SK-N-SH (cell line): ENCODE results near the gene RADIL. TPM values are rescaled to one million over a fixed set of nuclear protein-coding genes. Genes with fewer than 3 reads are reported as not detected.

ENCODE experiments used
- CTCF ChIA-PET: fragments of 300-600, 350-600 bp; formaldehyde crosslinking; extraction: SDS; loops from one replicate; lab custom pipeline; 2021; lab: Yijun Ruan, JAX
- POLR2A ChIA-PET: fragments of 350-600 bp; sonication (Branson Sonifier 250); formaldehyde crosslinking; extraction: SDS; loops from one replicate; lab custom pipeline; 2020; ENCODE audit warnings: antibody characterized with exemption, inconsistent platforms; lab: Yijun Ruan, JAX
- DNase-seq: peaks from one replicate; pipeline ENCODE4 v3.0.0; 2012
- H2AFZ ChIP-seq: fragments of 200-600 bp; sonication (generic); 2 replicates; pipeline ENCODE4 v1.8.1; 2016; ENCODE audit warnings: antibody characterized with exemption, mild to moderate bottlenecking, low read depth
- H3F3A ChIP-seq: fragments of 200-600 bp; sonication (generic); replicated peaks from 2 replicates; pipeline ENCODE3; 2016; ENCODE audit warnings: antibody characterized with exemption, mild to moderate bottlenecking; ENCODE audit not compliant: insufficient read depth
- H3K27ac ChIP-seq, 2 experiments: fragments of 200-500 bp in 1 of 2; fragments of 200-600 bp in 1 of 2; sonication (Bioruptor generic) in 1 of 2; sonication (generic), shearing (Covaris generic) in 1 of 2; 2 replicates each; pipeline versions ENCODE4 v1.5.1 to v1.6.1; 2014 to 2016; ENCODE audit warnings: low read depth in 2 of 2, inconsistent platforms in 1 of 2, low read length in 1 of 2, mild to moderate bottlenecking in 1 of 2, mixed read lengths in 1 of 2
- H3K27me3 ChIP-seq: fragments of 200-600 bp; sonication (generic), shearing (Covaris generic); 2 replicates; pipeline ENCODE4 v1.6.1; 2016; ENCODE audit warnings: mixed run types; ENCODE audit not compliant: insufficient read depth
- H3K36me3 ChIP-seq, 2 experiments: fragments of 200-500 bp in 1 of 2; fragments of 200-600 bp in 1 of 2; sonication (Bioruptor generic) in 1 of 2; sonication (generic) in 1 of 2; replicated peaks in 1 of 2; 2 replicates each; pipeline versions ENCODE3 to v1.5.1; 2014 to 2016; ENCODE audit warnings: low read length in 1 of 2, mild to moderate bottlenecking in 1 of 2; ENCODE audit not compliant: insufficient read depth in 2 of 2, control insufficient read depth in 1 of 2
- H3K4me1 ChIP-seq, 2 experiments: fragments of 200-500 bp in 1 of 2; fragments of 200-600 bp in 1 of 2; sonication (Bioruptor generic) in 1 of 2; sonication (generic), shearing (Covaris generic) in 1 of 2; 2 replicates each; pipeline versions ENCODE4 v1.5.1 to v1.6.1; 2014 to 2016; ENCODE audit warnings: low read depth in 1 of 2, low read length in 1 of 2, mixed run types in 1 of 2; ENCODE audit not compliant: insufficient read depth in 2 of 2, control insufficient read depth in 1 of 2
- H3K4me2 ChIP-seq: fragments of 200-600 bp; sonication (generic), shearing (Covaris generic); 2 replicates; pipeline ENCODE4 v1.6.1; 2017; ENCODE audit warnings: mixed run types
- H3K4me3 ChIP-seq, 2 experiments: fragments of 200-500 bp in 1 of 2; fragments of 200-600 bp in 1 of 2; sonication (Bioruptor generic) in 1 of 2; sonication (generic), shearing (Covaris generic) in 1 of 2; 2 replicates each; pipeline versions ENCODE4 v1.5.1 to v1.8.1; 2014 to 2016; ENCODE audit warnings: low read depth in 2 of 2, inconsistent platforms in 1 of 2, low read length in 1 of 2, mild to moderate bottlenecking in 1 of 2, mixed read lengths in 1 of 2, moderate library complexity in 1 of 2
- H3K79me2 ChIP-seq: fragments of 200-600 bp; sonication (generic); 2 replicates; pipeline ENCODE4 v1.8.1; 2017; ENCODE audit warnings: mild to moderate bottlenecking; ENCODE audit not compliant: insufficient read depth
- H3K9ac ChIP-seq: fragments of 200-600 bp; sonication (generic); 2 replicates; pipeline ENCODE4 v1.6.1; 2017; ENCODE audit warnings: mixed run types
- H3K9me2 ChIP-seq: fragments of 200-600 bp; sonication (generic); 2 replicates; pipeline ENCODE4 v1.6.1; 2017; ENCODE audit warnings: mixed run types
- H3K9me3 ChIP-seq: fragments of 200-600 bp; sonication (generic); 2 replicates; pipeline ENCODE4 v1.6.1; 2017; ENCODE audit warnings: mixed run types, mild to moderate bottlenecking, moderate library complexity
- H4K20me1 ChIP-seq: fragments of 200-600 bp; sonication (generic); 2 replicates; pipeline ENCODE4 v1.6.1; 2017; ENCODE audit warnings: mild to moderate bottlenecking, mixed run types; ENCODE audit not compliant: insufficient read depth
- EP300 ChIP-seq, 2 experiments: IDR thresholded peaks; 2 replicates each; pipeline versions ENCODE4 v1.4.0 to v1.6.1; 2012; ENCODE audit warnings: borderline replicate concordance in 1 of 2, low read depth in 1 of 2, low read length in 1 of 2
- FOSL2 ChIP-seq: IDR thresholded peaks from 2 replicates; pipeline ENCODE4 v1.4.0; 2012; ENCODE audit warnings: low read depth, mild to moderate bottlenecking, moderate library complexity, borderline replicate concordance
- FOXJ3 ChIP-seq: sonication (generic); formaldehyde crosslinking; IDR thresholded peaks from 2 replicates; pipeline ENCODE4 v1.5.1; 2020; ENCODE audit warnings: mild to moderate bottlenecking, missing genetic modification reagents
- FOXM1 ChIP-seq: IDR thresholded peaks from 2 replicates; pipeline ENCODE4 v1.4.0; 2012; ENCODE audit warnings: low read depth, mild to moderate bottlenecking
- GATA2 ChIP-seq: sonication (generic); formaldehyde crosslinking; IDR thresholded peaks from 2 replicates; pipeline ENCODE4 v1.5.0; 2020; ENCODE audit warnings: mild to moderate bottlenecking, missing genetic modification reagents
- JUND ChIP-seq: IDR thresholded peaks from 2 replicates; pipeline ENCODE4 v1.4.0; 2012
- MEF2A ChIP-seq: IDR thresholded peaks from 2 replicates; pipeline ENCODE4 v1.4.0; 2012; ENCODE audit warnings: low read depth, borderline replicate concordance
- RAD21 ChIP-seq: IDR thresholded peaks from 2 replicates; pipeline ENCODE4 v1.6.1; 2012; ENCODE audit warnings: mild to moderate bottlenecking, low read length
- SIN3A ChIP-seq: IDR thresholded peaks from 2 replicates; pipeline ENCODE4 v1.6.1; 2012; ENCODE audit warnings: low read depth, mild to moderate bottlenecking, low read length, moderate library complexity, borderline replicate concordance
- TAF1 ChIP-seq: IDR thresholded peaks from 2 replicates; pipeline ENCODE4 v1.6.1; 2012; ENCODE audit warnings: low read depth, mild to moderate bottlenecking, low read length, moderate library complexity, borderline replicate concordance
- TCF12 ChIP-seq: IDR thresholded peaks from 2 replicates; pipeline ENCODE4 v1.4.0; 2012
- YY1 ChIP-seq: IDR thresholded peaks from 2 replicates; pipeline ENCODE4 v1.4.0; 2012; ENCODE audit warnings: low read depth, mild to moderate bottlenecking
- WGBS: methylation state at CpG from one replicate; pipeline ENCODE4 v1.1.6; 2017; ENCODE audit warnings: low lambda C conversion rate; 5-methylcytosine and 5-hydroxymethylcytosine counted together
- polyA plus RNA-seq, 3 experiments: library from polyadenylated mRNA; depleted of rRNA; stranded (reverse); fragments of >200 nt; gene quantifications; 2 replicates each; pipeline ENCODE4 v1.2.3, GENCODE V29; 2012
- TF ChIP-seq, protein P1 (sequence below): IDR thresholded peaks from 2 replicates; pipeline ENCODE4 v1.4.0; 2012; ENCODE audit warnings: low read depth, borderline replicate concordance

The RADIL gene
- polyA plus RNA-seq, 1 of the 3 experiments (the other 2 are of a cell fraction), result 4.3 TPM

DNA sequence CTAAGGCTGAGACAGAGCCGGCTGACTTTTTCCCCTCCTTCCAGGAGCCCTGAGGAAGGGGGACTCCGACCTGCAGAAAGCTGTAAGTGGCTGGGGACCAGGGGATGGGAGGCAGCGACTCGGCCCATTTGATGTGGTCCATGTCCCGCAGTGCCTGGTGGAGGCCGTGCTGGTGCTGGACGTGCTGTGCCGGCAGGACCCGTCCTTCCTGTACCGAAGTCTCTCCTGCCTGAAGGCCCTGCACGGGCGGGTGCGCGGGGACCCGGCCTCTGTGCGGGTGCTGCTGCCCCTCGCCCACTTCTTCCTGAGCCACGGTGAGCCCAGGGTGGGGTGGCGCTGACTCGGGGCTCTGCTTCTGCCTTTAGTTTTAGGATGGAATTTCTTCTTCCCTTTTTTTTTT lies 98.1 kb downstream of the RADIL start:
- CTCF ChIA-PET, result interaction anchor here (9.2 kb wide), 1 partner anchor 13 kb away, joined by 63 read pairs; no protein-coding TSS in a partner anchor

DNA sequence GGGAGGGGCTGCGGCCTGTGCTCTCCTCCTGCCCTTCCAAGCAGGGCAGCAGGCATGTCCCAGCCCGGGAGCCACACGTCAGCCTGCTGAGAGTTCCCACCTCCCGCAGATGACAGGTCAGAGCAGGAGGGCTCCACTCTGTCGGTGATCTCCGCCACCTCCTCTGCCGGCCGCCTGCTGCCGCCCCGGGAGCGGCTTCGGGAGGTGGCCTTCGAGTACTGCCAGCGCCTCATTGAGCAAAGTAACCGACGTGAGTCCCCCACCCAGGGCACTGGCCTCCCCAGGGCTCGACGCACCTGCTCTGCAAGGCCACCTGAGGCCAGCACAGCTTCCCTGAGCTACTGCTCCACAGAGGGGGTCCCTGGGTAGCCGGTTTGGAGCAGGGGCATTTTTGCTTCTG lies 98.7 kb downstream of the RADIL start:
- no peaks in the 10 kb centered on the region for H3K9me2 ChIP-seq
- ChIA-PET POLR2A (interaction anchor here (2.8 kb wide), 1 partner anchor 9 kb away, joined by 9 read pairs; the partner anchor contains the start of gene AP5Z1), CTCF (interaction anchor here (0.6 to 9.2 kb wide), 2 partner anchors 14 to 64 kb away, joined by 3 to 63 read pairs; no protein-coding TSS in a partner anchor)
- no peaks in the 10 kb centered on the region for H3K9me3 ChIP-seq
- peaks cover 16 to 83% of the 10 kb centered on the region in 2 experiments for H3K36me3 ChIP-seq
- H3K27me3 ChIP-seq, result no peaks in the 10 kb centered on the region
- H3K4me2 ChIP-seq, result no peak overlapping the region
- no peak overlapping the region for H3K9ac ChIP-seq
- H3F3A ChIP-seq, result no peaks in the 10 kb centered on the region
- H3K4me1 ChIP-seq, result no peaks in the 10 kb centered on the region
- H3K79me2 ChIP-seq, result peaks cover 13% of the 10 kb centered on the region
- H3K4me3 ChIP-seq, result no peak overlapping the region
- no CpG with 5 or more reads among the region's 19 CpGs for WGBS
- no peak for DNase-seq
- H2AFZ ChIP-seq, result no peak overlapping the region
- H4K20me1 ChIP-seq, result peaks cover 19% of the 10 kb centered on the region; the same call in 1 of the 2 replicates
- H3K27ac ChIP-seq, result no peak overlapping the region
- no peak for TF ChIP-seq MEF2A
- no peak for TF ChIP-seq GATA2 (CRISPR knock-in tag)
- no peak for TF ChIP-seq FOXJ3
- TF ChIP-seq FOXM1, result no peak
- no peak for TF ChIP-seq JUND
- TF ChIP-seq, protein P1, sequence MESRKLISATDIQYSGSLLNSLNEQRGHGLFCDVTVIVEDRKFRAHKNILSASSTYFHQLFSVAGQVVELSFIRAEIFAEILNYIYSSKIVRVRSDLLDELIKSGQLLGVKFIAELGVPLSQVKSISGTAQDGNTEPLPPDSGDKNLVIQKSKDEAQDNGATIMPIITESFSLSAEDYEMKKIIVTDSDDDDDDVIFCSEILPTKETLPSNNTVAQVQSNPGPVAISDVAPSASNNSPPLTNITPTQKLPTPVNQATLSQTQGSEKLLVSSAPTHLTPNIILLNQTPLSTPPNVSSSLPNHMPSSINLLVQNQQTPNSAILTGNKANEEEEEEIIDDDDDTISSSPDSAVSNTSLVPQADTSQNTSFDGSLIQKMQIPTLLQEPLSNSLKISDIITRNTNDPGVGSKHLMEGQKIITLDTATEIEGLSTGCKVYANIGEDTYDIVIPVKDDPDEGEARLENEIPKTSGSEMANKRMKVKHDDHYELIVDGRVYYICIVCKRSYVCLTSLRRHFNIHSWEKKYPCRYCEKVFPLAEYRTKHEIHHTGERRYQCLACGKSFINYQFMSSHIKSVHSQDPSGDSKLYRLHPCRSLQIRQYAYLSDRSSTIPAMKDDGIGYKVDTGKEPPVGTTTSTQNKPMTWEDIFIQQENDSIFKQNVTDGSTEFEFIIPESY, result no peak
- TF ChIP-seq YY1, result no peak
- no peak for TF ChIP-seq TCF12
- no peak for TF ChIP-seq FOSL2
- no peak for TF ChIP-seq RAD21
- TF ChIP-seq SIN3A, result no peak

More for the DNA sequence above, 98.1 kb downstream of the RADIL start:
- TF ChIP-seq TAF1, result no peak
- TF ChIP-seq EP300 (IDR thresholded peaks at IDR 0.05; ENCODE audit: borderline replicate concordance in 1 of 2, low read depth in 1 of 2, low read length in 1 of 2), result no peak
- H2AFZ ChIP-seq, result no peak overlapping the region
- H3K9me3 ChIP-seq, result no peaks in the 10 kb centered on the region
- no peaks in the 10 kb centered on the region for H3K9me2 ChIP-seq
- H3K9ac ChIP-seq, result no peak overlapping the region
- 93% methylated on average over 19 of the region's 20 CpGs for WGBS
- H3K79me2 ChIP-seq, result peaks cover 7% of the 10 kb centered on the region
- POLR2A ChIA-PET, result interaction anchor here (2.8 kb wide), 1 partner anchor 10 kb away, joined by 9 read pairs; the partner anchor contains the start of gene AP5Z1
- no peaks in the 10 kb centered on the region for H3K4me1 ChIP-seq
- no peaks in the 10 kb centered on the region for H3K27me3 ChIP-seq
- no peaks in the 10 kb centered on the region for H3F3A ChIP-seq
- H3K36me3 ChIP-seq, result peaks cover 16 to 88% of the 10 kb centered on the region in 2 experiments
- no peak overlapping the region for H3K4me2 ChIP-seq
- H4K20me1 ChIP-seq, result peaks cover 13% of the 10 kb centered on the region; the same call in 1 of the 2 replicates
- no peak for DNase-seq
- H3K27ac ChIP-seq, result no peak overlapping the region
- no peak overlapping the region for H3K4me3 ChIP-seq
